ENCODE data around the gene MYO9A.
"Not testable (repeated sequence)": the region's sequence is repeated elsewhere in the genome, so short reads cannot be mapped to it uniquely, and the experiment has no call there.

The MYO9A gene

GRCh38 chr15:72034859-72035650, 82.9 kb downstream of the MYO9A start:
- DNase-seq: no peak

- no peak for DNase-seq
These were observed 83.6 kb downstream of the MYO9A start for GRCh38 chr15:72034351-72034750.

- no peak for DNase-seq
These were observed 84.2 kb downstream of the MYO9A start for GRCh38 chr15:72033711-72034110.

GRCh38 chr15:72033285-72033684, 84.7 kb downstream of the MYO9A start:
- no peak for DNase-seq

GRCh38 chr15:72021604-72022003, 96.3 kb downstream of the MYO9A start:
- no peak for DNase-seq

- DNase-seq: no peak
These were observed 97.2 kb downstream of the MYO9A start for GRCh38 chr15:72020799-72021198.

GRCh38 chr15:72014555-72014954, 103.4 kb downstream of the MYO9A start:
- DNase-seq: not testable (repeated sequence)

DNA sequence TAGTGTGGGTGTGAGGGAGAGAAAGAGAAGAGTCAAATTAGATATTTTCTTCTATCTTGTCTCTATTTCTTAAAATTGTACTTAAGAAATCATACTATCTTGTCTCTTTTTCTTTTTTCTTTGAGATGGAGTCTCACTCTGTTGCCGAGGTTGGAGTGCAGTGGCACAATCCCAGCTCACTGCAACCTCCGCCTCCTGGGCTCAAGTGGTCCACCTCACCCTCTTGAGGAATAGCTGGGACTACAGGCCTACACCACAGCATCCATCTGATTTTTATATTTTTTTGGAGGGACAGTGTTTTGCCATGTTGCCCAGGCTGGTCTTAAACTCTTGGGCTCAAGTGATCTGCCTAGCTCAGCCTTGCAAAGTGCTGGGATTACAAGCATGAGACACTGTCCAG, 104.2 kb downstream of the MYO9A start:
- no peak for DNase-seq

GRCh38 chr15:72011302-72011942, 106.5 kb downstream of the MYO9A start:
- DNase-seq: no peak

GRCh38 chr15:72009222-72009621, 108.7 kb downstream of the MYO9A start:
- DNase-seq: no peak

DNA sequence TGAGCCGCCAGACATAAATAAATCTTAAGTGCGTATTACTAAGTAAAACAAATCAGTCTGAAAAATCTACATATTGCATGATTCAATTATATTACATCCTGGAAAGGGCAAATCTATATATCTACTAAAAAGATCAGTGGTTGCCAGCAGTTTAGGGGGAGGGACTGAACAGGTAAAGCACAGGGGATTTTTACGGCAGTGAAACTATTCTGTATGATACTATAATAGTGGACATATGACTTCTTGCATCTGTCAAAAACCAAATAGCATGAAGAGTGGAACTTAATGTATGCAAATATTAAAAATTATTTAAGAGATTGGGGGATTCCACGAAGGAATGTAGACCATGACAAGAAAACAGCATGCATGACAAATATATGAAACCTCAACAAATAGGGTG, 111.6 kb downstream of the MYO9A start:
- DNase-seq: no peak

GRCh38 chr15:72005483-72005882, 112.5 kb downstream of the MYO9A start:
- DNase-seq: no peak

- no peak for DNase-seq
These were observed 118.1 kb downstream of the MYO9A start for GRCh38 chr15:71999807-72000206.

- not testable (repeated sequence) for DNase-seq
These were observed 119.2 kb downstream of the MYO9A start for GRCh38 chr15:71998717-71999116.

DNA sequence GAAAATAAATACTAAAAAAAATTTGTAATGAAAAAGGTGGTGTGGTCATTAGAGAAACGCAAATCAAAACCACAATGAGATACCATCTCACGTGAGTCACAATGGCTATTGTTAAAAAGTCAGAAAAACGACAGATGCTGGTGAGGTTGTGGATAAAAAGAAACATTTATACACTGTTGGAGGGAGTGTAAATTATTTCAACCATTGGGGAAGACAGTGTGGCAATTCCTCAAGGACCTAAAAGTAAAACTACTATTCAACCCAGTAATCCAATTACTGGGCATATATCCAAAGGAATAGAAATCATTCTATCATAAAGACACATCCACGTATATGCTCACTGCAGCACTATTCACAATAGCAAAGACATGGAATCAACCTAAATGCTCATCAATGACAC, 120.3 kb downstream of the MYO9A start:
- no peak for DNase-seq

GRCh38 chr15:71975816-71976150, 142.2 kb downstream of the MYO9A start:
- DNase-seq: no peak

- no peak for DNase-seq
These were observed 143.7 kb downstream of the MYO9A start for GRCh38 chr15:71974211-71974610.

GRCh38 chr15:71973366-71973765, 144.6 kb downstream of the MYO9A start:
- no peak for DNase-seq

DNA sequence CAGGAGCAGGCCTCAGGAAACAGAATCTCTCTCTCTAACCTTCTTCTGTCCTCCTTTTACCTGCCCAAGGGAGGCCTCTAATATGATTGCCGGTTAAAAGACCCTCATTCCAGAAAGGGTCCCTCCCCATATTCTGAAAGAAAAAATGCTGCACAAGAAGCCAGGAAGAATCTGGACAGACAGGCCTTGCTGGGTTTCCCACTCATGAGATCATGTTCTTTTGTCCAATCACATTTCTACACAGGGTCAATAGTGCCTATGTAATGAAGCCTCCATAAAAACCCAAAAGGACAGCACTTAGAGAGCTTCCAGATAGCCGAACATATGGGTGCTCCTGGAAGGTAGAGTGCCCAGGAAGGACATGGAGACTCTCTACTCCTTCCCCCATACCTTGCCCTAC, 146.0 kb downstream of the MYO9A start:
- DNase-seq: no peak

DNA sequence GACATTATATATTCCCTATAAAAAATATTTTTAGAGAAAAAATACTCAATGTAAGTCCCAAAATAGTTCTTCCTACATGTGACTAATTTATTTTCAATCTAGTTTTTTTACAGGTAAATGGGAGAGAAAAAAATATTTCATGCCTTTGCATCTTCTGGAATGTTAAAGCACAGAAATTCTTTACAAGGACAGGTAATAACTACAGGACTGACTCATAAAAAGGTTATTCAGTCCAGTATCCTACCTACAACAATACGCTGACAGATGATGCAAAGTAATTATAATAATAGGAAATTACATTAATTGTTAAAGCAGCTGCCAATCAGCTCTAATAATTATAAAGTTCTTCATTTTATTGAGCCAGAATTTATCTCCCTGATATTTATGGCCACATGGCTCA, 147.5 kb downstream of the MYO9A start:
- no peak for DNase-seq

GRCh38 chr15:71962537-71962936, 155.4 kb downstream of the MYO9A start:
- DNase-seq: no peak

GRCh38 chr15:71957026-71957425, 160.9 kb downstream of the MYO9A start:
- no peak for DNase-seq

GRCh38 chr15:71951134-71951533, 166.8 kb downstream of the MYO9A start:
- no peak for DNase-seq

DNA sequence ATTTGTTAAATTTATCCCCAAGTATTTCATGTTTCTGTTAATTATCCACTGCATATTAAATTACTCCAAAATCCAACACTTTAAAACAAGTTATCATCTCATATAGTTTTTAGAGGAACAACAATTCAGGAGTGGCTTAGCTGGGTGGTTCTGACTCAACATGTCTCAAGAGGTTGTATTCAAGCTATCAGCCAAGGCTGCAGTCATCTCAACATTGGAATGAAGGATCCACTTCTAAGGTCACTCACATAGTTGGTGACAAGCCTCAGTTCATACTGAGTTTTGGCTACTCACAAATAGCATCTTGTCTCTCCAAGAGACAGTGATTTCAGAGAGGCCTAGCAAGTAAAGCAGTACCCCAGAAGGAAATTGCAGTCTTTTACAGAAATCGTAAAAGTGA, 172.9 kb downstream of the MYO9A start:
- no peak for DNase-seq

GRCh38 chr15:71943806-71944205, 174.1 kb downstream of the MYO9A start:
- DNase-seq: no peak

All from T1000 (cell line).